ENCODE results near the gene NEDD8.

Gene NEDD8

DNA sequence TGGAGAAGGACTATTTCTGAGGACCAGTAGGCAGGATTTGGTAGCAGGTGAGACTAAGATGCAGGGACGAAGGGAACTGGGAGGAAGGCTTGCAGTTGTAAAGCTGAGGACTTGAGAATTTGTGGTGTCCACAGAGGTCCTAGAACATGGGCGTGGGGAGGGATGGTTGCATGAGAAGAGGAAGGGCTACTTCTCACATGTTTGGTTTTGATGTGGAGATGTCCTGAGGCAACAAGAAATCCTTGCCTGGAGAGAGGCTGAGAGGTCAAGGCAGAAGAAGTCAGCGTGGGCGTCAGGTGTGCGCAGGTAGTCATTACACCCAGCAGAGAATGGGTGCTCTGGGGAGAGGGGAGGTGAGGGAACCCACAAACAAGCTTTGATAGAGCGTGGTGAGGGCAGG is 44.9 kb upstream of the NEDD8 start:
- DNase-seq (ENCODE audit: insufficient read length, low spot score), result no peak
- TF ChIP-seq, protein P1, sequence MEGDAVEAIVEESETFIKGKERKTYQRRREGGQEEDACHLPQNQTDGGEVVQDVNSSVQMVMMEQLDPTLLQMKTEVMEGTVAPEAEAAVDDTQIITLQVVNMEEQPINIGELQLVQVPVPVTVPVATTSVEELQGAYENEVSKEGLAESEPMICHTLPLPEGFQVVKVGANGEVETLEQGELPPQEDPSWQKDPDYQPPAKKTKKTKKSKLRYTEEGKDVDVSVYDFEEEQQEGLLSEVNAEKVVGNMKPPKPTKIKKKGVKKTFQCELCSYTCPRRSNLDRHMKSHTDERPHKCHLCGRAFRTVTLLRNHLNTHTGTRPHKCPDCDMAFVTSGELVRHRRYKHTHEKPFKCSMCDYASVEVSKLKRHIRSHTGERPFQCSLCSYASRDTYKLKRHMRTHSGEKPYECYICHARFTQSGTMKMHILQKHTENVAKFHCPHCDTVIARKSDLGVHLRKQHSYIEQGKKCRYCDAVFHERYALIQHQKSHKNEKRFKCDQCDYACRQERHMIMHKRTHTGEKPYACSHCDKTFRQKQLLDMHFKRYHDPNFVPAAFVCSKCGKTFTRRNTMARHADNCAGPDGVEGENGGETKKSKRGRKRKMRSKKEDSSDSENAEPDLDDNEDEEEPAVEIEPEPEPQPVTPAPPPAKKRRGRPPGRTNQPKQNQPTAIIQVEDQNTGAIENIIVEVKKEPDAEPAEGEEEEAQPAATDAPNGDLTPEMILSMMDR (IDR thresholded peaks at IDR 0.05; ENCODE audit: insufficient read depth, missing control alignments), result no peak
- FAIRE-seq, result no peak

DNA sequence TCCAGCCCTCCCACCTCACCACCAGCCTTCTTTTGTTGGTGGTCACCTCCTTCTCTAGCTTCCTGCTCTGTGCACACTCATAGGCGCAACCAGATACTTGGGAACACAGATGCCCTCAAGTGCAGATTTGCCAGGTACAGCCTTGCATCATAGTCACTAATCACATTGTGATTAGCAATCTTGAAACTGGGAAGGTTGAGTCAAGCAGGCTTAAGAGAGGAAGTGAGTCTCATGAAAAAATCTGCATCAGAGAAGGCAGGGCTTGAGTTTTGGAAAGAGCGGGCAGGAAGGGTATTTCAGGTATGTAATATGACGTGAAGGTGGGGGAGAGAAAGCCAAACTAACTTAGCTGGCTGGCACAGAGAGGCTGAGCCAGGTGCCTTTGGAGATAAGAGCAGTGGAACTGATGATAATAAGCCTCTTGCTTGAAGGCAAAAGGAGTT is 42.0 kb upstream of the NEDD8 start:
- TF ChIP-seq, protein P1 (IDR thresholded peaks at IDR 0.05; ENCODE audit: insufficient read depth, missing control alignments), result no peak
- DNase-seq (ENCODE audit: insufficient read length, low spot score) (no peak), FAIRE-seq (no peak)

DNA sequence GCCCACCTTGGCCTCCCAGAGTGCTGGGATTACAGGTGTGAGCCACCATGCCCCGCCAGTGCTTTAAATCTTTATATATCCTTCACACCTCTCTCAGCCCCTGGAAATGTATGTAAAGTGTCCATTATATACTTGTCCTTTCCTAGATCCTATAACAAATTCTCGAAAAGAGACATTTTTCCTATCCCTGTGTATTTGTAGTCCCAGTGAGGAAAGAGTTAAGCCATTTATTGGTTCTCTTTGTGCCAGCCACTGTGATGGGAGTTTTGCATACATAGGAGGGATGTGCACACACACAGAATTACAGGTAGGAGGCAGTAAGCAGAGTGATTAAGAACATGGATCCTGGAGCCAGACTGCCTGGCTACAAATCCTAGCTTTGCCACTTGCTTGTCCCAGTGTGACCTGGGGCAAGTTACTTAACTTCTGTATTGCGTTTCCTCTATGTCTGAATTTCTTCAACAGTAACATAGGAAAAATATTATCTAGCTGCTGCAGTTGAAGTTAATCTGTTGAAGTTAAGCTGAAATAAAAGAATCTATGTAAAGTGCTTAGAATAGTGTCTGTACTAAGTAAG is 41.3 kb upstream of the NEDD8 start:
- DNase-seq (ENCODE audit: insufficient read length, low spot score) (peak; percentile 60), FAIRE-seq (no peak)
- TF ChIP-seq, protein P1 (IDR thresholded peaks at IDR 0.05; ENCODE audit: insufficient read depth, missing control alignments), result peak; percentile 12

DNA sequence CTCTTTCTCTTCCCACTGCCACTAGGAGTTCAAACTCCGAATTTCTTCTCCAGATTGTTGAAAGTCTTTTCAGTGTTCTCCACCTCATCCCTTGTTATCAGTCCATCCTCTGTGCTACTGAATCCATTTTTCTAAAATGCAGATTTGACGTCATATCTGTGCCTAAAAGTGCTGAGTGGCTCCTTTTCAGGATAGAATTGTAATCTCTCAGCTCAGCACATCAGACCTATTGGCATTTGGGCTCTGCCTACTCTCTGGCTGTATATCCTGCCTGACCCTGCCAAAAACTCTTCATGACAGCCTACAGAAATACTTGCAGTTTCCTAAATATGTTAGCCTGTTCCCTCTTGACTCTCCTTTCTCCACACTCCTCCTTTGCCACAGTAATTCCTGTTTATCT is 40.3 kb upstream of the NEDD8 start:
- no peak for DNase-seq (ENCODE audit: insufficient read length, low spot score)
- no peak for FAIRE-seq
- TF ChIP-seq, protein P1 (IDR thresholded peaks at IDR 0.05; ENCODE audit: insufficient read depth, missing control alignments), result no peak

DNA sequence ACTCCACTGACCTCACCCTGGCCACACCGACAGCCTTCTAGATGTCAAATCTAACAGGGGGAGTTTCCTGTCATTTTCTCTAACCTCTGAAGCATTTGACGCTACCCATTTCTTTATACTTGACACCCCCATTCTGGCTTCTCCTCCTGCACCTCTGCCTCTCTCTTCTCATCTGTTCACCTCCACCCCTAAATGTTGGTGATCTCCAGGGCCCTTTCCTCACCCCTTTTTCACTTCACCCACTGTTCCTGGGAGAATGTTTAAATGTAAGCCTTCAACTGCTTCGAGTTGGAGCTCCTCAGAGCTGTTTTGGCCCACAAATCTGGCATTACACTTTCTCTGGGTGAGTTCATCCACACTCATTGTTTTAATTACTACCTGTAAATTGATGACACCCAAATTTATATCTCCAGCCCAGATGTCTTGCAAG is 39.7 kb upstream of the NEDD8 start:
- no peak for FAIRE-seq
- TF ChIP-seq, protein P1 (IDR thresholded peaks at IDR 0.05; ENCODE audit: insufficient read depth, missing control alignments), result no peak
- DNase-seq (ENCODE audit: insufficient read length, low spot score), result no peak

DNA sequence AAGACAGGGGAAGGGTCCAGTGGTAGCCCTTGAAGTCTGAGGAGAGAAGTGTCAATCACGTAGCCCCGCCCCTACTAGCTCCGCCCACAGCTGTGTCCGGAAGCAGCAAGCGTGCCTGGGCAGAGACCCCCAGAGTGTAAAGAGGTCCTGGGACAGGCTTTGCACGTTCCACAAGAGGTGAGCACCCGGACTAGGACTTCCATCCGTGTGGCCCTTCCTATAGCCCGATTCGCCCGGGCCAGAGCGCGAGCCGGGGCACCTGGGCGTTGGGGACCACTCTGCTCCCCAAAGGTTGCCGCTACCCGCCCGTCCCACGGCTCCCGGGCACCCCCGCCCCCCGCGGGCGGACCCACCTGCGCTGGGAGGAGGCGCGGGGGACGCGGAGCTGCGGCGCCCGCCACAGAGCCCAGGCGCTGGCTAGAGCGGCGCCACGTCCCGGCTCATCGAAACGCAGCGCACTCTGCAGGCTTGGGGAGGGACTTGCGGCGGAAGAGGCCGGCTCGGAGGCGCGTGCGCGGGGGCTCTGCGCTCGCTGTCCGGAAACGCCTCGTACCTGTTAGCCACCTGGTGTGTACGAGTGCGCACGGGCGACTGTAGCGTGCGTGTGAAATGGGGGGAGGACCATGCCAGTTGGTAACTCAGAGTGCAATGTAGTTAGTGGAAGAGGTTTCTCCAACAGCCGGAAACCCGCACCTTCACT is 39.1 kb upstream of the NEDD8 start, which contains the start of gene RABGGTA:
TSS of gene RABGGTA (minus strand) at position 464 of the 700 bp plus-strand sequence. CDS start 482 bp downstream, outside the sequence.
- TF ChIP-seq, protein P1 (IDR thresholded peaks at IDR 0.05; ENCODE audit: insufficient read depth, missing control alignments), result peak; percentile 75
- FAIRE-seq, result no peak
- peak; percentile 95 for DNase-seq (ENCODE audit: insufficient read length, low spot score)

All from D721Med (cell line).